Endothelial cell (in vitro differentiated cells): ENCODE results near the gene MIB1. TPM values are rescaled to one million over a fixed set of nuclear protein-coding genes. Genes with fewer than 3 reads are reported as not detected.

Experiments used
- DNase-seq: peaks from one replicate; pipeline ENCODE4 v3.0.0; 2021; ENCODE audit warnings: low spot score
- H3K27ac Mint-ChIP-seq: one replicate; pipeline ENCODE4 v1.8.0; 2021; ENCODE audit warnings: mixed read lengths, inconsistent platforms; ENCODE audit not compliant: unreplicated experiment
- H3K27me3 Mint-ChIP-seq: one replicate; pipeline ENCODE4 v1.8.0; 2021; ENCODE audit warnings: mild to moderate bottlenecking, moderate library complexity, mixed read lengths, inconsistent platforms; ENCODE audit not compliant: unreplicated experiment
- H3K36me3 Mint-ChIP-seq: one replicate; pipeline ENCODE4 v1.8.0; 2021; ENCODE audit warnings: mild to moderate bottlenecking, low read depth, mixed read lengths, inconsistent platforms; ENCODE audit not compliant: unreplicated experiment
- H3K4me1 Mint-ChIP-seq: one replicate; pipeline ENCODE4 v1.8.0; 2021; ENCODE audit warnings: mild to moderate bottlenecking, mixed read lengths, inconsistent platforms; ENCODE audit not compliant: unreplicated experiment
- H3K4me3 Mint-ChIP-seq: one replicate; pipeline ENCODE4 v1.8.0; 2021; ENCODE audit warnings: mild to moderate bottlenecking, mixed read lengths, inconsistent platforms; ENCODE audit not compliant: unreplicated experiment
- H3K9me3 Mint-ChIP-seq: one replicate; pipeline ENCODE4 v1.8.0; 2021; ENCODE audit warnings: mixed read lengths, inconsistent platforms; ENCODE audit not compliant: unreplicated experiment
- CTCF ChIP-seq: fragments of 200-600 bp; sonication (generic); IDR thresholded peaks from one replicate; pipeline ENCODE4 v1.5.0; 2021; ENCODE audit warnings: antibody characterized with exemption; ENCODE audit not compliant: unreplicated experiment
- total RNA-seq: library from RNA; stranded (reverse); fragmentation: NEBNext Ultra II Directional; extraction: Animal tissue kit (Norgen Biotek cat#: 25700); gene quantifications from one replicate; pipeline ENCODE4 v1.2.1, GENCODE V29; 2021; ENCODE audit not compliant: unreplicated experiment

MIB1 gene
- total RNA-seq, 1 donor from 2014 or later = 62.8 TPM

- Mint-ChIP-seq H3K4me3 (no peak overlapping the region), H3K27me3 (no peaks in the 10 kb centered on the region), H3K36me3 (no peaks in the 10 kb centered on the region), H3K27ac (no peak overlapping the region), H3K9me3 (no peaks in the 10 kb centered on the region), H3K4me1 (peaks cover 9% of the 10 kb centered on the region)
- no peak for DNase-seq
- no peak for TF ChIP-seq CTCF
Observed at GRCh38 chr18:21798126-21798525, 57.5 kb downstream of the MIB1 start.

- DNase-seq = no peak
- H3K27ac Mint-ChIP-seq = no peak overlapping the region
- H3K27me3 Mint-ChIP-seq = no peaks in the 10 kb centered on the region
- no peak for TF ChIP-seq CTCF
- no peak overlapping the region for H3K4me3 Mint-ChIP-seq
- peaks cover 14% of the 10 kb centered on the region for H3K4me1 Mint-ChIP-seq
- no peaks in the 10 kb centered on the region for H3K36me3 Mint-ChIP-seq
- no peaks in the 10 kb centered on the region for H3K9me3 Mint-ChIP-seq
Observed at GRCh38 chr18:21799721-21800120, 59.1 kb downstream of the MIB1 start.

- peaks cover 3% of the 10 kb centered on the region for H3K27me3 Mint-ChIP-seq
- peaks cover 8% of the 10 kb centered on the region for H3K36me3 Mint-ChIP-seq
- no peak for TF ChIP-seq CTCF
- H3K27ac Mint-ChIP-seq = no peak overlapping the region
- no peak for DNase-seq
- H3K4me3 Mint-ChIP-seq = no peak overlapping the region
- peaks cover 14% of the 10 kb centered on the region for H3K4me1 Mint-ChIP-seq
- no peaks in the 10 kb centered on the region for H3K9me3 Mint-ChIP-seq
Observed at GRCh38 chr18:21803495-21803894, 62.9 kb downstream of the MIB1 start.

GRCh38 chr18:21805771-21806366 is 65.3 kb downstream of the MIB1 start:
- no peak overlapping the region for H3K4me3 Mint-ChIP-seq
- DNase-seq = no peak
- H3K4me1 Mint-ChIP-seq = peaks cover 14% of the 10 kb centered on the region
- peaks cover 28% of the 10 kb centered on the region for H3K36me3 Mint-ChIP-seq
- peaks cover 3% of the 10 kb centered on the region for H3K27me3 Mint-ChIP-seq
- no peak overlapping the region for H3K27ac Mint-ChIP-seq
- no peak for TF ChIP-seq CTCF
- no peaks in the 10 kb centered on the region for H3K9me3 Mint-ChIP-seq

- no peak overlapping the region for H3K27ac Mint-ChIP-seq
- no peak for TF ChIP-seq CTCF
- H3K27me3 Mint-ChIP-seq = peaks cover 3% of the 10 kb centered on the region
- DNase-seq = no peak
- no peaks in the 10 kb centered on the region for H3K9me3 Mint-ChIP-seq
- peaks cover 28% of the 10 kb centered on the region for H3K36me3 Mint-ChIP-seq
- H3K4me3 Mint-ChIP-seq = no peak overlapping the region
- H3K4me1 Mint-ChIP-seq = peaks cover 6% of the 10 kb centered on the region
Observed at GRCh38 chr18:21808185-21808584, 67.6 kb downstream of the MIB1 start.
